ENCODE data around the gene BLMH.
A peak's percentile ranks its signal among the peaks of the same experiment; 100 is the strongest.

BLMH gene

GRCh38 chr17:30253312-30253711 lies 38.4 kb downstream of the BLMH start:
- DNase-seq: no peak

GRCh38 chr17:30251931-30252330 lies 39.8 kb downstream of the BLMH start:
- no peak for DNase-seq

GRCh38 chr17:30249460-30249859 lies 42.3 kb downstream of the BLMH start:
- DNase-seq: no peak

GRCh38 chr17:30248786-30249185 lies 43.0 kb downstream of the BLMH start:
- DNase-seq: no peak

GRCh38 chr17:30246460-30246859 lies 45.3 kb downstream of the BLMH start:
- DNase-seq: no peak

GRCh38 chr17:30244853-30245385 lies 46.8 kb downstream of the BLMH start:
- DNase-seq: no peak

GRCh38 chr17:30243568-30243967 lies 48.2 kb downstream of the BLMH start:
- DNase-seq: no peak

GRCh38 chr17:30243002-30243401 lies 48.7 kb downstream of the BLMH start:
- no peak for DNase-seq

- DNase-seq: no peak
These were observed 50.7 kb downstream of the BLMH start for GRCh38 chr17:30241051-30241450.

- DNase-seq: no peak
These were observed 51.6 kb downstream of the BLMH start for GRCh38 chr17:30240177-30240576.

GRCh38 chr17:30239089-30239462 lies 52.7 kb downstream of the BLMH start:
- no peak for DNase-seq

- peak; percentile 42 for DNase-seq
These were observed 53.2 kb downstream of the BLMH start for GRCh38 chr17:30238387-30239088.

- no peak for DNase-seq
These were observed 53.8 kb downstream of the BLMH start for GRCh38 chr17:30238003-30238344.

- peak; percentile 22 for DNase-seq
These were observed 54.3 kb downstream of the BLMH start for GRCh38 chr17:30237296-30238002.

GRCh38 chr17:30236766-30237165 lies 55.0 kb downstream of the BLMH start:
- peak; percentile 44 for DNase-seq

- no peak for DNase-seq
These were observed 55.5 kb downstream of the BLMH start for GRCh38 chr17:30236297-30236624.

GRCh38 chr17:30235386-30236296 lies 56.1 kb downstream of the BLMH start, which contains the start of gene SLC6A4:
SLC6A4 (minus strand) TSS chr17:30235697; CDS start chr17:30221958, 13,739 bp downstream.
- DNase-seq: peak; percentile 71

- DNase-seq: no peak
These were observed 56.8 kb downstream of the BLMH start for GRCh38 chr17:30234964-30235363.

- DNase-seq: no peak
These were observed 57.4 kb downstream of the BLMH start for GRCh38 chr17:30234296-30234695.

- DNase-seq: no peak
These were observed 58.8 kb downstream of the BLMH start for GRCh38 chr17:30232824-30233427.

- no peak for DNase-seq
These were observed 59.5 kb downstream of the BLMH start for GRCh38 chr17:30232015-30232823.
